ENCODE results near the gene DPYSL5.

Gene DPYSL5

GRCh38 chr2:26933431-26934334 is 85.8 kb downstream of the DPYSL5 start:
- DNase-seq: no peak

DNA sequence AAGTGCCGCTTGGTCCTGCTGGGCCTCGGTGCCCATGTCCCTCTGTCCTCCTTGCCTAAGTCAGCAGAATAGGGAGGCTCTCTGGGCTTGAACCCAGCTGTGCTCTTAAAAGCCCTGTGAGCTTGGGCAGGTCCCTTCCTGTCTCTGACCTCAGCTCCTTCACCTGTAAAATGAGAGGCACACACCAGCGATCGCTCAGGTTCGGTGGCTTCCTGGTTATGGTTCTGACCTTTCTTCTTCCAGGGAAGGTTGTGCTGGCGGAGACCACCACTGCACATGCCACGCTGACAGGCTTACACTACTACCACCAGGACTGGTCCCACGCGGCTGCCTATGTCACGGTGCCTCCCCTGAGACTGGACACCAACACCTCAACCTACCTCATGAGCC is 86.4 kb downstream of the DPYSL5 start:
- DNase-seq: no peak

GRCh38 chr2:26934985-26935384 is 87.1 kb downstream of the DPYSL5 start:
- no peak for DNase-seq

DNA sequence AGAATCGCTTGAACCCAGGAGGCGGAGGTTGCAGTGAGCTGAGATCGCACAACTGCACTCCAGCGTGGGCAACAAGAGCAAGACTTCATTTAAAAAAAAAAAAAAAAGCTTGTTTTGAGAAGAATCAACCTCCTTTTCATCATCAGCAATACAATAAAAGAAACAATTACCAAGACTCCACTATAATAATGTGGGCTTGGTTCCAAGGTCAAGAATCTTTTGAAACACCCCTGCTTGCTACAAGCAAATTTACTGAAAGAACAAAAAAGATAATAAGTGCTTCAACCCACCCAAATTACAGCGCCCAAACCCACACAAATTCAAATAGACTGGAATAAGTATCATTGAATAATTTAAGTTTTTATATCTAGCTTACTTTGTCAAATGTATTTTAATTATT is 88.9 kb downstream of the DPYSL5 start:
- no peak for DNase-seq

DNA sequence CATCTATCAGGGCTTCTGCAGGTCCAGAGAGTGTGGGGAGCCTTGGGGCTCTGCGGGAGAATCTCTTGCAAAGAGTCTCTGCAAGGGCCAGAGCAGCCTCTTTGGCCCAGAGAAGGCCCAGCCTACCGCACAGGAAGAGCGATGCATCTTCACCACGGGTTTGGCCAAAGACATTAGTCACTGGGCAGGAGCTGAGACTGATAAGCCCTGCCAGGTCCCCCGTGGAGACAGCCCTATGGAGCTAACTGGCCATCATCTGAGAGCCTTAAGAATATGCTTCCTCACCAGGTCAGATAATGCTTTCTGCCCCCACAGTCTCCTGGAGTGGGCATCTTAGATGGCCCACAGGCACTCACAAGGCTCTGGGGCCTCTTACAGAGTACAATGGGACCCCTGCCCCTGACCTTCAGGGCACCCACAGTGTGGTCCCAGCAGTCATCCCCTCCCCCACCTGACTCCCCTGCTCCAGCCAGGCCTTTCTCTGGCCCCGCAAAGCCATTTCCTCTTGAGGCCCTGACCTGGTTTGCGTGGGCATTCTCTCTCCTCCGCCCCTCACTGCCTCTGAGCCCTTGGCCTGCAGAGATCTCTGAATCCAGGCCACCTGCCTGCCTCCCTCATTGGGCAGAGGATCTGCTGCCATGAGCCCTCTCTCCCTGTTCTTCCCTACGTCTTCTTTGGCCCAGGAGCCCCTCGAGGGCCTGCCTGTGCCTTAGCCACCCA is 90.6 kb downstream of the DPYSL5 start:
- DNase-seq: no peak

DNA sequence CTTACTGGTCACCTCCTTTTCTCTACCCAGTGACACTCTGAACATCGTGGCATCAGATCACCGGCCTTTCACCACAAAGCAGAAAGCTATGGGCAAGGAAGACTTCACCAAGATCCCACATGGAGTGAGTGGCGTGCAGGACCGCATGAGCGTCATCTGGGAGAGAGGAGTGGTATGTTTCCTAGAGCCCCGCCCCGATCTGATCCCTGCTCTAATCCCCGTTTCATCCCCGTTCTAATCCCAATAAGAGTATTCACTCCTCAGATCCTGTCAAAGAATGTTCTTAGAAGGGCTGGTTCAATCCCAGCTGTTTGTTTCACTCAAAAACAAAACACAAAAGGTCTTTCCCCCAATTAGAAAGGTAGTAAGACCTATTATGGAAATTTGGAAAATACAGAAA is 92.1 kb downstream of the DPYSL5 start:
- no peak for DNase-seq

DNA sequence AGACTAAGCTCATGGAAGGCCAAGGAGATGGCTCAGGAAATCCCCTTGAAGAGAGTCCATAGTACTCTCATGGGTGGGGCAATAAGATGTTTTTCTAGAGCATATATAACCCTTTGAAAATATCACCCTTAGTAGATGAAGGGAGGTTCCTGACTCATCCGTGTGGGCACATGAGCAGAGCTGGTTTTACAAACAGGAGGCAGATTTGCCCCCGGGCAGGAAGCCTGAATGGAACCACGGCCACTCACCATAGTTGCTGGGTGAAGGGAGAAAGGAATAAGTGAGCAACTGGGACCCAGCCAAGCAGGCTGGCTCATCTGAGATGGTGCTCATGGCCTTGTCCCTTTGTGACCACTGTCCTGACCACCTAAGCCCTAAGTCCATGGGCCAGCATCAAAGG is 93.6 kb downstream of the DPYSL5 start:
- DNase-seq: no peak

DNA sequence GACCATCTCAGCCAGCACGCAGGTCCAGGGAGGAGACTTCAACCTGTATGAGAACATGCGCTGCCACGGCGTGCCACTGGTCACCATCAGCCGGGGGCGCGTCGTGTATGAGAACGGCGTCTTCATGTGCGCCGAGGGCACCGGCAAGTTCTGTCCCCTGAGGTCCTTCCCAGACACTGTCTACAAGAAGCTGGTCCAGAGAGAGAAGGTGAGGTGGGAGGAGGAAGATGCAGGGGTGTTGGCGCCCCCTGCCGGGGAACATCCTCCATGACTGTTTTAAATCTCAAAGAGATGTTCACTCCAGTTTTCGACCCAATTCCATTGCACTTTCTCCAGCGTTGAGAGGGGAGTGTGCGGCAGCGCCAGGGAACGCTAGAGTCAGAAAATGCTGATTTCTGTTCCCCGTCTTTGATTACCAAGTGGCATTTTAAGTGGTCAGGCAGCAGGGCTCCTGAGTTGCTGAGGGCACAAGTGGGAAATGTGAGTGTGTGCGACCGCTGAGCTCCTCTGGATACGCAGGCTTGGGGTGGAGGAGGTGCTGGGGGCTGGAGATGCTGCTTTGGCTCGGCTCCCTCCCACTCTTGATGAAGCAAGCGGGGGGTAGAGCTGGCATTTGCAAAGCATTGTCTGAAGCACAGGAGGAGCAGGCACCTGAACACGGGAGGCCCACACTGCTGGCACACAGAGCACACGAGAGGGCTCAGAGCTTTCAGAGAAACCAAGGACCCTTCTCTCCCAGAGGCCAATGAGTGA is 94.8 kb downstream of the DPYSL5 start:
- peak; percentile 31 for DNase-seq

GRCh38 chr2:26945991-26946750 is 98.2 kb downstream of the DPYSL5 start:
- DNase-seq: no peak

DNA sequence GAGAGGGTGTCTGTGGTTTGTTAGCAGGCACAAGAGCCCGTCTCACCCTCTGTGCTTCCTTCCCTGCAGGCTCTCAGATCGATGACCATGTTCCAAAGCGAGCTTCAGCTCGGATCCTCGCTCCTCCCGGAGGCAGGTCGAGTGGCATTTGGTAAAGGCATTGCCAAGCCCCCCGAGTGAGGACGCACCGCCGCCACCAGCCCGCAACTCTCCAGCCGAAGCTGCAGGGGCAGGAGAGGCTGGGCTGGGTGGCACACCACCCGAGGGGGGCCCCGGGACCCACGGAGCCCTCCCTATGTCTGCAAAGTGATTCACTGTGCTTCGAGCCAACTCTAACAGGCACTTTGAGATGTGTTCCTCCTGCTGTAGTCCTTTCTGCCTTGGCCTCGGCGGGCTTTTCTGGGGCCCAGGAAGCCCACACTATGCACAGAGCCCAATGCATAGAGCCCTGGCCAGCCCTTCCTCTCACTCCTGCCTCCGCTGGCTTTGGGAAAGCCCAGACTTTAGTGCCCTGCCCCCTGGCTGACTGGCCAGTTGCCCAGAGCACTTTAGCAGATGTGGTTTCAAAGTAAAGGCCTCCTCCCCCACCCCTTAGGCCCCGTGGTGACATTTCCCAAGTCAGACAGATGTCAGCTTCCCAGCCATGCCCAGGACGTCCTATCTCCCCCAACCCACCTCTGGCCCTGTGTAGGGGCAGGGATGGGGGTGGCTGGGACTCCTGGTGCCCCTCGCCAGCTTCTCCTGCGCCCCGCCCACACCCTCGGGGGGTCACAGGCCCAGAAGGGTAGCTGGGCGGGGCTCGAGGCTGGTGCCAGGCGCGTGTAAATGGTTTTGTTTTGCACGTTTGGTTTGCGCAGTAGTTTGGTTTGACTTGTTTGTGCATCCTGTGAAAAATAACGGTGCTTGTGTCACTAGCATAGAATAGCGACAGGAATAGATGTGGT is 99.2 kb downstream of the DPYSL5 start:
- DNase-seq: no peak

GRCh38 chr2:26948800-26949199 is 100.9 kb downstream of the DPYSL5 start:
- DNase-seq: no peak

DNA sequence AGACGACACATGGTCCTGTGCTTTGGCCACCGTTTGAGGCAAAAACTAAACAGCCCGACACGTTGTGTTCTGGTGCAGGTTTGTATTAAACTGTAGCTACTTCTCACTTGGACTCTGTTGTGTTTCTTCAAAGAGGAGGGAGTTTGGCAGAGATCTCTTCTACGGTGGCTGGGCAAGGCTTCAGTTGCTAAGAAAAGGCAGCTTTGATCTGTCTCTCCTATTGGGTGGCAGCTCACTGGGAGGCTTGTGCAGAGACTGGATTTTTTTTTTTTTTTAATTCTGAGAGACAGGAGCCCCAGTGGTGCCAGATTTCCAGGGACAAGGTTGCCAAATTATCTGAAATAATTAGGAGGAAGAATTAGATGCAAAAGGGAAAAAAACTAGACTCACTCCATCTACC is 102.3 kb downstream of the DPYSL5 start:
- no peak for DNase-seq

DNA sequence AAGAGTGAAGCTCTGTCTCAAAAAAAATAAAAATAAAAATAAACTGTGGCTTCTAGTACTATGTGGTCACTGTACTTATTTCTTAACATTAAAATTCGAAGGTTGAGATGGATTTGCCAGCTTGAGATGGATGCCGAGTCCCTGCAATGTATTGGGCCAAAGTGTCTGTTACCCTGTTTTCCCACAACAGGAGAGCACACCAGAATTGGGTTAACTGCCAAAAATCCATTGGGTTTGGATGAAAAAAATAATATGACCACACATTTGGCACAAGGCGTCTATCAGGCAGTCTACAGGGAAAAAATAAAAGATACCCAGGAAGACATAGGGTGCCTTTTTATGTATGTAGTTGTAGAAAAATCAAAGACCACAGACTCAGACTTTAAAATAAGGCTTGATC is 103.3 kb downstream of the DPYSL5 start:
- no peak for DNase-seq

- DNase-seq: no peak
Observed at GRCh38 chr2:26952374-26952773, 104.4 kb downstream of the DPYSL5 start.

GRCh38 chr2:26954135-26954534 is 106.2 kb downstream of the DPYSL5 start:
- no peak for DNase-seq

DNA sequence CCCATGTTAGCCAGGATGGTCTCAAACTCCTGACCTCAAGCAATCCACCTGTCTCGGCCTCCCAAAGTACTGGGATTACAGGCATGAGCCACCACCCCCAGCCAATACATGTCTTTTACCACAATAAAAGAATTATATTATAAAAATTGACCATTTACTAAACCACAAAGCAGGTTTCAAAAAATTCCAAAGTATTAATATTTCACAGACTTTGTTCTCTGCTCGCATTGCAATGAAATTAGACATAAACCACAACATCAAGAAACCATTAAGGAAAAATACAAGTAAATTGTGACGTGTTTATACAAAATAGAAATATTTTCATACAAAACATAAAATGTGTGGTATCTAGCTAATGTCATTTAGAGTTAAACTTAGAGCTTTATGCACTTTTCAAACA is 109.1 kb downstream of the DPYSL5 start:
- DNase-seq: no peak

DNA sequence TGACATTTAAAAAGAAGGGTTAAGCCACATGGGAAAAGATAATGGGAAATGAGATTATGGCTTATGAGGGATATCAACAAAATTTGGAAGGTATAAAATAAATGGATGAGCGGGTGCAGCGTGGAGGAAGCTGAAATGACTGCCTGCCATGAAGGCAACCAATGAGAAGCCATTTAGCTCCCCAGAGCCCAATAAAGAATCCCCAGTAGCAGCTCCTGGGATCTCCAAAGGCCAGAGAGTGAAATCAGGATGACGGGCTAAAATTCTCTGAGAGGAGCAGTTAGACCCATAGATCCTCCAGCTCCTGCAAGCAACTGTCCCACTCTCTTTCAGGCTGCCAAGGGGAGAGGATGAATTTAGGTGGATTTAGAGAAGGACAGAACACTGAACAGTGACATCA is 109.6 kb downstream of the DPYSL5 start:
- no peak for DNase-seq

GRCh38 chr2:26959331-26959730 is 111.4 kb downstream of the DPYSL5 start:
- DNase-seq: no peak

- no peak for DNase-seq
Observed at GRCh38 chr2:26964446-26965130, 116.7 kb downstream of the DPYSL5 start.

GRCh38 chr2:26968001-26968400 is 120.1 kb downstream of the DPYSL5 start:
- DNase-seq: no peak

All from stimulated activated naive CD4-positive, alpha-beta T cell treated with Interleukin-2 at 50 U/mL for 16 hours (primary cell).